NCI-H146 (cell line): ENCODE data around the gene SLC6A16.
"Not testable (repeated sequence)": the region's sequence is repeated elsewhere in the genome, so short reads cannot be mapped to it uniquely, and the experiment has no call there.

Experiments used
- DNase-seq: peaks from one replicate; lab custom pipeline; 2025; lab: John Stamatoyannopoulos, UW

SLC6A16 gene

GRCh38 chr19:49271080-49271753 lies 53.8 kb downstream of the SLC6A16 start:
- DNase-seq: no peak

GRCh38 chr19:49266409-49266808 lies 58.6 kb downstream of the SLC6A16 start:
- not testable (repeated sequence) for DNase-seq

GRCh38 chr19:49264258-49264657 lies 60.7 kb downstream of the SLC6A16 start:
- DNase-seq: no peak

GRCh38 chr19:49261602-49262001 lies 63.4 kb downstream of the SLC6A16 start:
- no peak for DNase-seq

- no peak for DNase-seq
Measured at GRCh38 chr19:49256691-49257090, 68.3 kb downstream of the SLC6A16 start.

GRCh38 chr19:49255674-49256073 lies 69.3 kb downstream of the SLC6A16 start:
- no peak for DNase-seq

- DNase-seq: no peak
Measured at GRCh38 chr19:49249933-49250332, 75.1 kb downstream of the SLC6A16 start.

GRCh38 chr19:49247676-49248075 lies 77.3 kb downstream of the SLC6A16 start:
- DNase-seq: no peak

GRCh38 chr19:49244256-49244655 lies 80.7 kb downstream of the SLC6A16 start:
- no peak for DNase-seq

GRCh38 chr19:49243726-49244125 lies 81.3 kb downstream of the SLC6A16 start:
- DNase-seq: no peak

GRCh38 chr19:49243129-49243528 lies 81.9 kb downstream of the SLC6A16 start:
- DNase-seq: no peak

- DNase-seq: no peak
Measured at GRCh38 chr19:49241769-49242168, 83.2 kb downstream of the SLC6A16 start.
